GM12878 (cell line): ENCODE measurements around the gene GCLM. TPM values are rescaled to one million over a fixed set of nuclear protein-coding genes. Genes with fewer than 3 reads are reported as not detected.
A peak's percentile ranks its signal among the peaks of the same experiment; 100 is the strongest.

Source experiments
- ATAC-seq: fragments of 200-7000 bp; cut with Tn5 transposase; 3 replicates; pipeline ENCODE4 v1.9.1; 2020; ENCODE audit warnings: mild to moderate bottlenecking, moderate library complexity
- BruUV-seq: library from RNA; stranded (reverse); fragments of 400-500 nt; replicated peaks from 2 replicates; lab custom pipeline; 2021; lab: Mats Ljungman, UMichigan
- CTCF ChIA-PET: fragments of 300-600 bp; sonication (Branson Sonifier 250); formaldehyde crosslinking; extraction: SDS; loops from one replicate; lab custom pipeline; 2021; ENCODE audit warnings: inconsistent platforms; lab: Yijun Ruan, JAX
- POLR2A ChIA-PET: fragments of 350-600 bp; formaldehyde crosslinking; extraction: SDS; loops from one replicate; lab custom pipeline; 2021; ENCODE audit warnings: inconsistent platforms; lab: Charles Lee
- RAD21 ChIA-PET: fragments of 300-600 bp; sonication (Branson Sonifier 250); formaldehyde crosslinking; loops from one replicate; lab custom pipeline; 2023; ENCODE audit warnings: antibody characterized with exemption; ENCODE audit not compliant: unreplicated experiment; lab: Charles Lee
- SMC1A ChIA-PET: fragments of 300-600 bp; sonication (Branson Sonifier 250); formaldehyde crosslinking; loops from one replicate; lab custom pipeline; 2023; ENCODE audit not compliant: unreplicated experiment, uncharacterized antibody; lab: Charles Lee
- DNase-seq: peaks from one replicate; pipeline ENCODE4 v3.0.0-alpha.2; 2011; ENCODE audit warnings: low read depth, low spot score
- FAIRE-seq: peaks from 3 replicates; lab custom pipeline; 2011; peaks lifted over from hg19 to GRCh38; lab: Jason Lieb, UNC
- H2AFZ ChIP-seq: 2 replicates; pipeline ENCODE4 v1.6.0; 2011; ENCODE audit warnings: low read depth, low read length, control low read depth; ENCODE audit not compliant: control insufficient read depth
- H3K27ac ChIP-seq: 2 replicates; pipeline ENCODE4 v1.5.1; 2011; ENCODE audit warnings: control low read depth; ENCODE audit not compliant: control insufficient read depth, insufficient read depth
- H3K27me3 ChIP-seq, 2 experiments: replicated peaks in 1 of 2; 2 replicates each; pipeline versions ENCODE4 v1.6.0 to v1.6.1; 2011; ENCODE audit warnings: low read length in 1 of 2; ENCODE audit not compliant: control insufficient read depth in 2 of 2, insufficient read depth in 2 of 2
- H3K36me3 ChIP-seq, 2 experiments: 2 replicates each; pipeline ENCODE4 v1.5.1; 2011; ENCODE audit warnings: low read length in 1 of 2; ENCODE audit not compliant: control insufficient read depth in 2 of 2, insufficient read depth in 2 of 2
- H3K4me1 ChIP-seq: 2 replicates; pipeline ENCODE4 v1.6.1; 2011; ENCODE audit warnings: mild to moderate bottlenecking, low read length, moderate library complexity, mixed read lengths; ENCODE audit not compliant: control insufficient read depth, insufficient read depth
- H3K4me2 ChIP-seq: 2 replicates; pipeline ENCODE4 v1.6.0; 2011; ENCODE audit warnings: control low read depth; ENCODE audit not compliant: control insufficient read depth, insufficient read depth
- H3K4me3 ChIP-seq: fragments of 200-600 bp; sonication (generic); 2 replicates; pipeline ENCODE4 v1.5.1; 2016
- H3K79me2 ChIP-seq: 2 replicates; pipeline ENCODE4 v1.6.0; 2011; ENCODE audit warnings: low read length; ENCODE audit not compliant: control insufficient read depth, insufficient read depth
- H3K9ac ChIP-seq: 2 replicates; pipeline ENCODE4 v1.8.0; 2011; ENCODE audit warnings: low read length, control low read depth, mixed read lengths; ENCODE audit not compliant: control insufficient read depth, insufficient read depth
- H3K9me3 ChIP-seq: replicated peaks from 3 replicates; pipeline ENCODE4 v1.5.1; 2011; ENCODE audit warnings: mild to moderate bottlenecking, low read length; ENCODE audit not compliant: control insufficient read depth, insufficient read depth
- H4K20me1 ChIP-seq: 2 replicates; pipeline ENCODE4 v1.6.0; 2011; ENCODE audit not compliant: control insufficient read depth, insufficient read depth
- CHD4 ChIP-seq: fragments of 200-600 bp; sonication (generic); IDR thresholded peaks from 2 replicates; pipeline ENCODE4 v1.6.1; 2016; ENCODE audit warnings: mild to moderate bottlenecking
- EP300 ChIP-seq, 2 experiments: fragments of 150-350 bp in 1 of 2; IDR thresholded peaks; 2 replicates each; pipeline ENCODE4 v1.6.1; 2011 to 2012; ENCODE audit warnings: low read depth in 2 of 2, low read length in 2 of 2, borderline replicate concordance in 1 of 2, improper control_type of control experiment in 1 of 2, inconsistent platforms in 1 of 2; ENCODE audit not compliant: control insufficient read depth in 1 of 2
- KLF5 ChIP-seq: fragments of 450-650 bp; IDR thresholded peaks from 2 replicates; pipeline ENCODE4 v1.6.1; 2014; ENCODE audit warnings: mild to moderate bottlenecking; ENCODE audit not compliant: partially characterized antibody
- MXI1 ChIP-seq: fragments of 150-350 bp; IDR thresholded peaks from 2 replicates; pipeline ENCODE4 v1.6.1; 2011; ENCODE audit warnings: low read depth, mild to moderate bottlenecking, inconsistent platforms, low read length, improper control_type of control experiment
- PAX5 ChIP-seq: IDR thresholded peaks from 2 replicates; pipeline ENCODE4 v1.6.1; 2011; ENCODE audit warnings: low read depth, low read length, borderline replicate concordance
- USF2 ChIP-seq: IDR thresholded peaks from 2 replicates; pipeline ENCODE4 v1.6.1; 2011; ENCODE audit warnings: low read depth, low read length, improper control_type of control experiment, borderline replicate concordance
- ZZZ3 ChIP-seq: IDR thresholded peaks from 2 replicates; pipeline ENCODE4 v1.6.1; 2011; ENCODE audit warnings: low read depth; ENCODE audit not compliant: control insufficient read depth, insufficient read length
- WGBS: methylation state at CpG from one replicate; pipeline ENCODE4 v1.1.6; 2016; ENCODE audit warnings: low lambda C conversion rate; ENCODE audit not compliant: insufficient replicate concordance, insufficient coverage; ENCODE audit errors: missing lambda C conversion rate; 5-methylcytosine and 5-hydroxymethylcytosine counted together
- in situ Hi-C: fragments of 300-500 bp; cut with MboI; formaldehyde crosslinking; loops from 9 replicates; pipeline ENCODE4 v1.14.3; 2018; ENCODE audit warnings: mixed read lengths
- intact Hi-C: fragments of 100-400 bp; cut with micrococcal nuclease; formaldehyde crosslinking; loops from one replicate; pipeline ENCODE4 v1.14.2; 2022; ENCODE audit not compliant: unreplicated experiment
- polyA plus RNA-seq, 11 experiments: library from polyadenylated mRNA; depleted of rRNA in 4 of 11; unstranded in 6 of 11; stranded (reverse) in 5 of 11; fragments of >200 nt; fragmentation: Nextera tagmentation in 4 of 11; fragmentation: Illumina TruSeq in 1 of 11; extraction: Ambion mirVana in 4 of 11; extraction: Trizol in 1 of 11; gene quantifications; 1 replicate in 1 of 11; 2 replicates in 10 of 11; pipeline versions ENCODE4 v1.2.1 to v1.2.3, GENCODE V29; 2011 to 2016; ENCODE audit warnings: inconsistent platforms in 2 of 11, missing spikeins in 2 of 11, low read depth in 1 of 11
- total RNA-seq, 4 experiments: library from RNA; depleted of rRNA in 3 of 4; stranded (reverse); fragments of >200 nt in 3 of 4; fragmentation: Illumina TruSeq in 1 of 4; extraction: Trizol in 1 of 4; gene quantifications; 2 replicates each; pipeline versions ENCODE4 v1.2.1 to v1.2.3, GENCODE V29; 2013 to 2021

GCLM gene
- total and polyA plus RNA-seq, 10 of the 15 experiments (the other 5 are each of a cell fraction or from before 2014, with no cell fraction given): 2.6 to 17.3 (median 6.9) TPM

- Histone ChIP-seq H3K9ac (no peak overlapping the region), H4K20me1 (no peaks in the 10 kb centered on the region), H3K4me1 (peaks cover 9% of the 10 kb centered on the region; the same call in 1 of the 2 replicates), H3K4me2 (peak overlapping the region; percentile 79), H3K9me3 (no peaks in the 10 kb centered on the region), H3K79me2 (peaks cover 34% of the 10 kb centered on the region), H3K27me3 (no peaks in the 10 kb centered on the region), H3K36me3 (peaks cover 3 to 8% of the 10 kb centered on the region in 2 experiments), H3K4me3 (peak overlapping the region; percentile 95; the same call in 1 of the 2 replicates), H3K27ac (no peak overlapping the region), H2AFZ (no peak overlapping the region)
- 74% methylated on average over 4 of the region's 4 CpGs for WGBS
- ATAC-seq: no peak
- no peak for DNase-seq
- in situ Hi-C loops (no loop called here), intact Hi-C loops (no loop called here)
- no peak for FAIRE-seq
- CTCF ChIA-PET: interaction anchor here (1.2 kb wide), 1 partner anchor 494 kb away, joined by 3 read pairs; no protein-coding TSS in a partner anchor
- SMC1A ChIA-PET: no interaction called here
- POLR2A ChIA-PET: no interaction called here
- no peak for TF ChIP-seq MXI1
- no peak for TF ChIP-seq ZZZ3
- no peak for TF ChIP-seq KLF5
- RAD21 ChIA-PET: interaction anchor here (1.2 kb wide), 1 partner anchor 459 kb away, joined by 3 read pairs; no protein-coding TSS in a partner anchor
- BruUV-seq: no TSS peak
Observed at GRCh38 chr1:93877529-93877928, 31.7 kb downstream of the GCLM start.

GRCh38 chr1:93876244-93876643 is 33.0 kb downstream of the GCLM start:
- no peak overlapping the region for H3K27ac ChIP-seq
- POLR2A ChIA-PET: no interaction called here
- in situ Hi-C loops: no loop called here
- RAD21 ChIA-PET: no interaction called here
- no peaks in the 10 kb centered on the region for H4K20me1 ChIP-seq
- ATAC-seq: no peak
- TF ChIP-seq PAX5 (0 out of 2 replicates have a peak, but pooled peaks have one; percentile 28), CHD4 (no peak), USF2 (no peak), EP300 (IDR thresholded peaks at IDR 0.05; ENCODE audit: borderline replicate concordance in 1 of 2, control insufficient read depth in 1 of 2, low read depth in 2 of 2, low read length in 2 of 2) (no peak)
- DNase-seq: no peak
- 0% methylated on average over 1 of the region's 1 CpG for WGBS
- SMC1A ChIA-PET: no interaction called here
- intact Hi-C loops: no loop called here
- H3K4me1 ChIP-seq: peaks cover 9% of the 10 kb centered on the region; the same call in 1 of the 2 replicates
- CTCF ChIA-PET: no interaction called here
- H3K4me3 ChIP-seq: no peak overlapping the region; the same call in 1 of the 2 replicates
- H3K4me2 ChIP-seq: peak overlapping the region; percentile 54; the same call in 1 of the 2 replicates
- no peaks in the 10 kb centered on the region for H3K27me3 ChIP-seq
- H2AFZ ChIP-seq: no peak overlapping the region
- H3K79me2 ChIP-seq: peaks cover 34% of the 10 kb centered on the region
- BruUV-seq: no TSS peak
- H3K36me3 ChIP-seq: peaks cover 6 to 21% of the 10 kb centered on the region in 2 experiments
- no peak for FAIRE-seq
- no peak overlapping the region for H3K9ac ChIP-seq
- no peaks in the 10 kb centered on the region for H3K9me3 ChIP-seq
